Measurements from ENCODE around the gene MKNK2. TPM values are rescaled to one million over a fixed set of nuclear protein-coding genes. Genes with fewer than 3 reads are reported as not detected.

Gene MKNK2
- total and polyA plus RNA-seq, 2 of the 13 experiments (the other 11 are each of a cell fraction or from before 2014, with no cell fraction given) = 44.9 to 112 TPM

- TF ChIP-seq HMGXB4 (CRISPR knock-in tag; IDR thresholded peaks at IDR 0.05; ENCODE audit: borderline replicate concordance in 1 of 2, low read depth in 1 of 2) = peak in 1 of 2 experiments; percentile 59; a peak in 1 of 4 replicates
- TF ChIP-seq POLR2A (IDR thresholded peaks at IDR 0.05; ENCODE audit: insufficient read depth in 1 of 2, low read depth in 2 of 2, low read length in 2 of 2) = peak; percentile 95 to 98
- peak; percentile 26; the same call in 1 of the 2 replicates for TF ChIP-seq ZNF792 (CRISPR knock-in tag; IDR thresholded peaks at IDR 0.05)
- TF ChIP-seq HDAC6 (IDR thresholded peaks at IDR 0.05; ENCODE audit: low read depth, low read length) = no peak
- no peak for TF ChIP-seq ZNF737 (CRISPR knock-in tag; IDR thresholded peaks at IDR 0.05; ENCODE audit: borderline replicate concordance)
- TF ChIP-seq DR1 (CRISPR knock-in tag; IDR thresholded peaks at IDR 0.05) = peak; percentile 98
- TF ChIP-seq ZFP91 (CRISPR knock-in tag; IDR thresholded peaks at IDR 0.05; ENCODE audit: borderline replicate concordance) = 0 out of 2 replicates have a peak, but pooled peaks have one; percentile 71
- TF ChIP-seq MIER2 (CRISPR knock-in tag; IDR thresholded peaks at IDR 0.05) = no peak
- TF ChIP-seq YY1 (IDR thresholded peaks at IDR 0.05; ENCODE audit: insufficient read depth, insufficient replicate concordance, low read depth, low read length) = peak; percentile 59
- TF ChIP-seq SALL1 (CRISPR knock-in tag; IDR thresholded peaks at IDR 0.05) = peak; percentile 76
- TF ChIP-seq MEF2D (CRISPR knock-in tag; IDR thresholded peaks at IDR 0.05) = 0 out of 2 replicates have a peak, but pooled peaks have one; percentile 32
- TF ChIP-seq ZNF607 (CRISPR knock-in tag; IDR thresholded peaks at IDR 0.05; ENCODE audit: borderline replicate concordance) = peak; percentile 59; the same call in 1 of the 2 replicates
- TF ChIP-seq FOXP1 (IDR thresholded peaks at IDR 0.05) = no peak
- no peak for TF ChIP-seq FOXP1 (CRISPR knock-in tag; IDR thresholded peaks at IDR 0.05)
- TF ChIP-seq NR1H2 (CRISPR knock-in tag; IDR thresholded peaks at IDR 0.05; ENCODE audit: borderline replicate concordance, low read depth) = peak; percentile 48; the same call in 1 of the 2 replicates
- 0 out of 2 replicates have a peak, but pooled peaks have one; percentile 28 for TF ChIP-seq ZNF713 (CRISPR knock-in tag; IDR thresholded peaks at IDR 0.05)
- TF ChIP-seq NAIF1 (CRISPR knock-in tag; IDR thresholded peaks at IDR 0.05; ENCODE audit: borderline replicate concordance) = no peak
- TF ChIP-seq CCDC6 (CRISPR knock-in tag; IDR thresholded peaks at IDR 0.05) = peak; percentile 48
- TF ChIP-seq ZBTB7A (CRISPR knock-in tag; IDR thresholded peaks at IDR 0.05) = peak; percentile 93
- no peak for TF ChIP-seq CCAR2 (optimal IDR thresholded peaks at IDR 0.05; ENCODE audit: low read depth, low read length)
- no peak for TF ChIP-seq CBX2 (IDR thresholded peaks at IDR 0.05; ENCODE audit: low read depth, low read length)
- no peak for TF ChIP-seq CBX2 (CRISPR knock-in tag; IDR thresholded peaks at IDR 0.05; ENCODE audit: low read depth)
- peak; percentile 55; the same call in 1 of the 2 replicates for TF ChIP-seq MXD4 (CRISPR knock-in tag; IDR thresholded peaks at IDR 0.05)
- TF ChIP-seq ZNF790 (CRISPR knock-in tag; IDR thresholded peaks at IDR 0.05; ENCODE audit: borderline replicate concordance) = no peak
- no peak for TF ChIP-seq SNAPC2 (CRISPR knock-in tag; IDR thresholded peaks at IDR 0.05)
- TF ChIP-seq PAX8 (CRISPR knock-in tag; IDR thresholded peaks at IDR 0.05; ENCODE audit: borderline replicate concordance) = 0 out of 2 replicates have a peak, but pooled peaks have one; percentile 67
- TF ChIP-seq CC2D1A (CRISPR knock-in tag; IDR thresholded peaks at IDR 0.05) = no peak
- no peak; the same call in 1 of the 2 replicates for TF ChIP-seq SIN3B (IDR thresholded peaks at IDR 0.05; ENCODE audit: low read length)
- TF ChIP-seq NR2C2 (CRISPR knock-in tag; IDR thresholded peaks at IDR 0.05; ENCODE audit: borderline replicate concordance) = no peak
These were observed at the start of gene MKNK2 (continued) for GRCh38 chr19:2050991-2051772.

All from HepG2 (cell line).